HG03571 (cell line): ENCODE data around the gene C16orf86.
"Not testable (repeated sequence)": the region's sequence is repeated elsewhere in the genome, so short reads cannot be mapped to it uniquely, and the experiment has no call there.

Experiments used
- ATAC-seq: cut with Tn5 transposase; IDR thresholded peaks from one replicate; pipeline ENCODE4 v1.9.1; 2021; ENCODE audit not compliant: unreplicated experiment

C16orf86 gene

GRCh38 chr16:67685388-67686112 lies 18.9 kb downstream of the C16orf86 start:
- no peak for ATAC-seq

GRCh38 chr16:67693517-67694285 lies 27.1 kb downstream of the C16orf86 start:
- ATAC-seq: not testable (repeated sequence)

- no peak for ATAC-seq
Observed at GRCh38 chr16:67694611-67695010, 28.0 kb downstream of the C16orf86 start.

- ATAC-seq: no peak
Observed at GRCh38 chr16:67697422-67698185, 31.0 kb downstream of the C16orf86 start.

- ATAC-seq: no peak
Observed at GRCh38 chr16:67699265-67699664, 32.7 kb downstream of the C16orf86 start.

- ATAC-seq: no peak
Observed at GRCh38 chr16:67701420-67701819, 34.8 kb downstream of the C16orf86 start.

- ATAC-seq: no peak
Observed at GRCh38 chr16:67702130-67702529, 35.5 kb downstream of the C16orf86 start.

GRCh38 chr16:67703626-67704025 lies 37.0 kb downstream of the C16orf86 start:
- ATAC-seq: no peak

- no peak for ATAC-seq
Observed at GRCh38 chr16:67704110-67704509, 37.5 kb downstream of the C16orf86 start.

- no peak for ATAC-seq
Observed at GRCh38 chr16:67707210-67707609, 40.6 kb downstream of the C16orf86 start.

- no peak for ATAC-seq
Observed at GRCh38 chr16:67707790-67708189, 41.2 kb downstream of the C16orf86 start.

- no peak for ATAC-seq
Observed at GRCh38 chr16:67708368-67708771, 41.8 kb downstream of the C16orf86 start.

- no peak for ATAC-seq
Observed at GRCh38 chr16:67709050-67709449, 42.4 kb downstream of the C16orf86 start.

GRCh38 chr16:67710607-67711006 lies 44.0 kb downstream of the C16orf86 start:
- ATAC-seq: no peak

GRCh38 chr16:67713647-67714273 lies 47.1 kb downstream of the C16orf86 start:
- no peak for ATAC-seq

GRCh38 chr16:67714522-67714921 lies 47.9 kb downstream of the C16orf86 start:
- no peak for ATAC-seq

- ATAC-seq: no peak
Observed at GRCh38 chr16:67716097-67716496, 49.5 kb downstream of the C16orf86 start.
